ENCODE measurements around the gene TMA7.

Gene TMA7

GRCh38 chr3:48439820-48440589 lies at the start of gene TMA7, which contains the start of gene CCDC51:
TMA7 (plus strand) TSS chr3:48440257; CDS start chr3:48440297, 40 bp downstream.
CCDC51 (minus strand) TSS chr3:48440119; CDS start chr3:48435128, 4,991 bp downstream.
- peak within 1 kb of the TSS; percentile 83 for H3K9ac ChIP-seq (ENCODE audit: low read length)
- no peak within 1 kb of the TSS for H2AFZ ChIP-seq (ENCODE audit: low read length)
- peaks cover 51% of the 10 kb centered on the region for H3K4me1 ChIP-seq (ENCODE audit: insufficient read depth, low read length, severe bottlenecking)
- no peaks in the 10 kb centered on the region for H3F3A ChIP-seq (ENCODE audit: insufficient read depth, low read length)
- H3K27ac ChIP-seq (ENCODE audit: low read depth, low read length, poor library complexity, severe bottlenecking) = peak within 1 kb of the TSS; percentile 55
- no peak for TF ChIP-seq EZH2 (IDR thresholded peaks at IDR 0.05; ENCODE audit: borderline replicate concordance, low read length)
- no peak; the same call in 1 of the 2 replicates for TF ChIP-seq CTCF (IDR thresholded peaks at IDR 0.05; ENCODE audit: low read length)
- peak within 1 kb of the TSS; percentile 80 for H3K4me3 ChIP-seq (ENCODE audit: low read depth, low read length, poor library complexity, severe bottlenecking)
- H4K20me1 ChIP-seq (ENCODE audit: insufficient read depth, low read length) = no peaks in the 10 kb centered on the region
- peak within 1 kb of the TSS; percentile 78 for H3K4me2 ChIP-seq (ENCODE audit: low read length)
- H3K36me3 ChIP-seq (ENCODE audit: insufficient read depth, low read length) = peaks cover 34% of the 10 kb centered on the region
- no peaks in the 10 kb centered on the region for H3K9me2 ChIP-seq (ENCODE audit: low read depth, low read length)
- no peaks in the 10 kb centered on the region for H3K27me3 ChIP-seq (ENCODE audit: insufficient read depth, low read length)
- H3K79me2 ChIP-seq (ENCODE audit: insufficient read depth, low read length) = peaks cover 19% of the 10 kb centered on the region
- no peaks in the 10 kb centered on the region for H3K9me3 ChIP-seq (ENCODE audit: low read length)

GRCh38 chr3:48394391-48394790 lies 45.7 kb upstream of the TMA7 start:
- no peaks in the 10 kb centered on the region for H3K79me2 ChIP-seq (ENCODE audit: insufficient read depth, low read length)
- H3K27me3 ChIP-seq (ENCODE audit: insufficient read depth, low read length) = 0 out of 2 replicates have a peak, but pooled peaks cover 3% of the 10 kb centered on the region
- no peaks in the 10 kb centered on the region for H4K20me1 ChIP-seq (ENCODE audit: insufficient read depth, low read length)

GRCh38 chr3:48395714-48396113 lies 44.3 kb upstream of the TMA7 start:
- Histone ChIP-seq H3K4me1 (ENCODE audit: insufficient read depth, low read length, severe bottlenecking) (no peaks in the 10 kb centered on the region), H4K20me1 (ENCODE audit: insufficient read depth, low read length) (no peaks in the 10 kb centered on the region), H2AFZ (ENCODE audit: low read length) (no peak overlapping the region), H3F3A (ENCODE audit: insufficient read depth, low read length) (no peaks in the 10 kb centered on the region), H3K4me2 (ENCODE audit: low read length) (no peak overlapping the region), H3K36me3 (ENCODE audit: insufficient read depth, low read length) (no peaks in the 10 kb centered on the region), H3K27me3 (ENCODE audit: insufficient read depth, low read length) (0 out of 2 replicates have a peak, but pooled peaks cover 4% of the 10 kb centered on the region), H3K79me2 (ENCODE audit: insufficient read depth, low read length) (no peaks in the 10 kb centered on the region), H3K9me3 (ENCODE audit: low read length) (no peaks in the 10 kb centered on the region), H3K4me3 (ENCODE audit: low read depth, low read length, poor library complexity, severe bottlenecking) (no peak overlapping the region), H3K9me2 (ENCODE audit: low read depth, low read length) (no peaks in the 10 kb centered on the region), H3K9ac (ENCODE audit: low read length) (no peak overlapping the region), H3K27ac (ENCODE audit: low read depth, low read length, poor library complexity, severe bottlenecking) (no peak overlapping the region)
- TF ChIP-seq EZH2 (IDR thresholded peaks at IDR 0.05; ENCODE audit: borderline replicate concordance, low read length) (no peak), CTCF (IDR thresholded peaks at IDR 0.05; ENCODE audit: low read length) (no peak)

More at GRCh38 chr3:48394391-48394790, 45.7 kb upstream of the TMA7 start:
- Histone ChIP-seq H3K27ac (ENCODE audit: low read depth, low read length, poor library complexity, severe bottlenecking) (no peak overlapping the region), H2AFZ (ENCODE audit: low read length) (no peak overlapping the region), H3K9ac (ENCODE audit: low read length) (no peak overlapping the region), H3K9me3 (ENCODE audit: low read length) (no peaks in the 10 kb centered on the region), H3K4me2 (ENCODE audit: low read length) (no peak overlapping the region), H3K4me3 (ENCODE audit: low read depth, low read length, poor library complexity, severe bottlenecking) (no peak overlapping the region), H3K9me2 (ENCODE audit: low read depth, low read length) (no peaks in the 10 kb centered on the region), H3K4me1 (ENCODE audit: insufficient read depth, low read length, severe bottlenecking) (no peaks in the 10 kb centered on the region), H3F3A (ENCODE audit: insufficient read depth, low read length) (no peaks in the 10 kb centered on the region), H3K36me3 (ENCODE audit: insufficient read depth, low read length) (no peaks in the 10 kb centered on the region)
- TF ChIP-seq CTCF (IDR thresholded peaks at IDR 0.05; ENCODE audit: low read length) (no peak), EZH2 (IDR thresholded peaks at IDR 0.05; ENCODE audit: borderline replicate concordance, low read length) (no peak)
